Measurements from ENCODE around the gene FETUB. TPM values are rescaled to one million over a fixed set of nuclear protein-coding genes. Genes with fewer than 3 reads are reported as not detected.

Gene FETUB
- total and polyA plus RNA-seq, 2 donors (not counting 1 experiment from before 2014, with no cell fraction given), result not detected

DNA sequence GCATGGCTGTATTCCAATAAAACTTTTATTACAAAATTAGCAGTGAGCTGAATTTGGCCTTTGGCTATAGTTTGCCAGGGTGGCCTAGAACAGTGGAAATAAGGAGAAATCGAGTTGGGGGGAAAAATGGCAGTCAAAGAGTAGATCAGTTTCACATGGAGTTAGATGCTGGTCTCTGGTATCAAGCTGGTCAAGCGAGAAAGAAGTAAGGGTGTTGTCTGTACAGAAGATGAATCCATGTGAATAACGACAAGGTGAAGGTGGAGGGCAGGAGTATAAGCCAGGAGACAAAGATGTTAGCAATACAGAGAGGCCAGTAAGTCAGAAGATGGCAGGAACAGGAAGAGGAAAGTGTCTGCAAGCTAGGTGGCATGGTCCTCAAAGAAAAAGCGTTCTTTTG lies 15.6 kb upstream of the FETUB start:
- ChIA-PET POLR2A (no interaction called here), CTCF (interaction anchor here (1.6 to 5.1 kb wide), 2 partner anchors 9 to 11 kb away, joined by 3 to 43 read pairs; no protein-coding TSS in a partner anchor)
- Mint-ChIP-seq H3K27ac (no peak overlapping the region), H3K4me3 (no peak overlapping the region), H3K27me3 (peaks cover 31% of the 10 kb centered on the region), H3K4me1 (no peaks in the 10 kb centered on the region), H3K9me3 (ENCODE audit: insufficient read depth) (no peaks in the 10 kb centered on the region)
- Histone ChIP-seq H3K4me2 (replicated peaks; ENCODE audit: low read depth, low read length, poor library complexity, severe bottlenecking) (no peak overlapping the region), H2AFZ (ENCODE audit: insufficient read depth, low read depth, low read length, poor library complexity, severe bottlenecking) (no peak overlapping the region), H4K20me1 (ENCODE audit: control insufficient read depth, insufficient read depth, low read length, poor library complexity, severe bottlenecking) (no peaks in the 10 kb centered on the region), H3K27me3 (replicated peaks in 1 of 4; ENCODE audit: control extremely low read depth in 1 of 4, control insufficient read depth in 3 of 4, insufficient read depth in 4 of 4, low read length in 3 of 4) (peaks cover 0 to 7% (median 3%) of the 10 kb centered on the region in 4 experiments), H3K79me2 (ENCODE audit: control insufficient read depth, insufficient read depth, low read length) (no peaks in the 10 kb centered on the region), H3K4me3 (ENCODE audit: control extremely low read depth in 1 of 5, extremely low read depth in 1 of 5, insufficient read depth in 1 of 5, low read depth in 2 of 5, low read length in 4 of 5) (no peak overlapping the region), H3K9ac (ENCODE audit: low read length) (no peak overlapping the region), H3K4me1 (ENCODE audit: control insufficient read depth in 2 of 2, insufficient read depth in 2 of 2, low read length in 2 of 2) (no peaks in the 10 kb centered on the region), H3K9me3 (ENCODE audit: control extremely low read depth in 1 of 3, control insufficient read depth in 2 of 3, insufficient read depth in 1 of 3, low read length in 2 of 3) (no peaks in the 10 kb centered on the region), H3K36me3 (replicated peaks in 1 of 2; ENCODE audit: control extremely low read depth in 1 of 2, control insufficient read depth in 1 of 2, extremely low read depth in 1 of 2, insufficient read depth in 2 of 2, low read length in 1 of 2) (no peaks in the 10 kb centered on the region), H3K27ac (ENCODE audit: low read length in 2 of 2) (no peak overlapping the region)
- 74% methylated on average over 3 of the region's 4 CpGs for WGBS (ENCODE audit: insufficient coverage)
- no peak for TF ChIP-seq EZH2 (IDR thresholded peaks at IDR 0.05; ENCODE audit: borderline replicate concordance, insufficient read depth, low read depth, low read length, poor library complexity, severe bottlenecking)
- TF ChIP-seq, protein P1, sequence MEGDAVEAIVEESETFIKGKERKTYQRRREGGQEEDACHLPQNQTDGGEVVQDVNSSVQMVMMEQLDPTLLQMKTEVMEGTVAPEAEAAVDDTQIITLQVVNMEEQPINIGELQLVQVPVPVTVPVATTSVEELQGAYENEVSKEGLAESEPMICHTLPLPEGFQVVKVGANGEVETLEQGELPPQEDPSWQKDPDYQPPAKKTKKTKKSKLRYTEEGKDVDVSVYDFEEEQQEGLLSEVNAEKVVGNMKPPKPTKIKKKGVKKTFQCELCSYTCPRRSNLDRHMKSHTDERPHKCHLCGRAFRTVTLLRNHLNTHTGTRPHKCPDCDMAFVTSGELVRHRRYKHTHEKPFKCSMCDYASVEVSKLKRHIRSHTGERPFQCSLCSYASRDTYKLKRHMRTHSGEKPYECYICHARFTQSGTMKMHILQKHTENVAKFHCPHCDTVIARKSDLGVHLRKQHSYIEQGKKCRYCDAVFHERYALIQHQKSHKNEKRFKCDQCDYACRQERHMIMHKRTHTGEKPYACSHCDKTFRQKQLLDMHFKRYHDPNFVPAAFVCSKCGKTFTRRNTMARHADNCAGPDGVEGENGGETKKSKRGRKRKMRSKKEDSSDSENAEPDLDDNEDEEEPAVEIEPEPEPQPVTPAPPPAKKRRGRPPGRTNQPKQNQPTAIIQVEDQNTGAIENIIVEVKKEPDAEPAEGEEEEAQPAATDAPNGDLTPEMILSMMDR (IDR thresholded peaks at IDR 0.05), result no peak
- no peak for ATAC-seq (ENCODE audit: low read depth)
- no peak for DNase-seq
- intact Hi-C loops (cut with micrococcal nuclease), result no loop called here

DNA sequence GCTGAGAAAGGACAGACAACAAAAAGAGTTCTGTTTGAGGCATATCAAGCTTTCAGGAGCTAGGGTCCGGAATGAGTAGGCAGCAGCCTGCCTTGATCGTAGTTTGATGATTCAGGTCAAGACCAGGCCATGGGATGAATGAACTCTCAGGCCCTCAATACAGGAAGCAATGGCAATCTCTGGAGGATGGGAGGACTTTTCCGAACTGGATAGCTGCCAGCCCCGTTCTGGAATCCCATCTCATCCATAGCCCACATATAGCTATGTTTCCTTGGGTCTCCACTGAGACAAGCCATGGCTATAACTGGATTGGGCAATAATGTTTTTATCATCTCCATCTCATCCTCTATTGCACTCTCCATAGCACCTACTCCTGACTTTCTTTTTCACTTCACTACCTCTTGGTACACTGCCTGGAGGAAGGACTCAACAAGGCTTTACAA lies 14.6 kb upstream of the FETUB start:
- Mint-ChIP-seq H3K27me3 (peaks cover 32% of the 10 kb centered on the region), H3K27ac (no peak overlapping the region), H3K4me1 (no peaks in the 10 kb centered on the region), H3K9me3 (ENCODE audit: insufficient read depth) (no peaks in the 10 kb centered on the region), H3K4me3 (no peak overlapping the region)
- H3K79me2 ChIP-seq (ENCODE audit: control insufficient read depth, insufficient read depth, low read length), result no peaks in the 10 kb centered on the region
- TF ChIP-seq EZH2 (IDR thresholded peaks at IDR 0.05; ENCODE audit: borderline replicate concordance, insufficient read depth, low read depth, low read length, poor library complexity, severe bottlenecking), result no peak
- TF ChIP-seq, protein P1 (IDR thresholded peaks at IDR 0.05), result no peak
- DNase-seq, result no peak
- POLR2A ChIA-PET, result no interaction called here
- no peaks in the 10 kb centered on the region for H3K36me3 ChIP-seq (replicated peaks in 1 of 2; ENCODE audit: control extremely low read depth in 1 of 2, control insufficient read depth in 1 of 2, extremely low read depth in 1 of 2, insufficient read depth in 2 of 2, low read length in 1 of 2)
- H2AFZ ChIP-seq (ENCODE audit: insufficient read depth, low read depth, low read length, poor library complexity, severe bottlenecking), result no peak overlapping the region
- peaks cover 0 to 6% (median 3%) of the 10 kb centered on the region in 4 experiments for H3K27me3 ChIP-seq (replicated peaks in 1 of 4; ENCODE audit: control extremely low read depth in 1 of 4, control insufficient read depth in 3 of 4, insufficient read depth in 4 of 4, low read length in 3 of 4)
- H3K4me1 ChIP-seq (ENCODE audit: control insufficient read depth in 2 of 2, insufficient read depth in 2 of 2, low read length in 2 of 2), result no peaks in the 10 kb centered on the region
- H3K9me3 ChIP-seq (ENCODE audit: control extremely low read depth in 1 of 3, control insufficient read depth in 2 of 3, insufficient read depth in 1 of 3, low read length in 2 of 3), result no peaks in the 10 kb centered on the region
- H3K27ac ChIP-seq (ENCODE audit: low read length in 2 of 2), result no peak overlapping the region
- H3K4me2 ChIP-seq (replicated peaks; ENCODE audit: low read depth, low read length, poor library complexity, severe bottlenecking), result no peak overlapping the region
- WGBS (ENCODE audit: insufficient coverage), result 75% methylated on average over 2 of the region's 4 CpGs
- no peak overlapping the region for H3K4me3 ChIP-seq (ENCODE audit: control extremely low read depth in 1 of 5, extremely low read depth in 1 of 5, insufficient read depth in 1 of 5, low read depth in 2 of 5, low read length in 4 of 5)
- no peak for ATAC-seq (ENCODE audit: low read depth)
- no peaks in the 10 kb centered on the region for H4K20me1 ChIP-seq (ENCODE audit: control insufficient read depth, insufficient read depth, low read length, poor library complexity, severe bottlenecking)
- CTCF ChIA-PET, result interaction anchor here (0.6 to 5.1 kb wide), 2 partner anchors 10 to 14 kb away, joined by 3 to 43 read pairs; no protein-coding TSS in a partner anchor
- H3K9ac ChIP-seq (ENCODE audit: low read length), result no peak overlapping the region
- intact Hi-C loops (cut with micrococcal nuclease), result no loop called here
